Measurements from ENCODE around the gene FAM210A. TPM values are rescaled to one million over a fixed set of nuclear protein-coding genes. Genes with fewer than 3 reads are reported as not detected.

Gene FAM210A
- total and polyA plus RNA-seq, 2 experiments from 2014 or later: 17.2 to 17.9 TPM

GRCh38 chr18:13640266-13640860 lies 86.0 kb downstream of the FAM210A start (continued):
- TF ChIP-seq ZNF462 (CRISPR knock-in tag; IDR thresholded peaks at IDR 0.05): no peak
- no peak for TF ChIP-seq ZNF114 (CRISPR knock-in tag; IDR thresholded peaks at IDR 0.05)
- TF ChIP-seq ZNF331 (CRISPR knock-in tag; IDR thresholded peaks at IDR 0.05; ENCODE audit: low read depth): no peak
- TF ChIP-seq STAT1 (IDR thresholded peaks at IDR 0.05; ENCODE audit: unreplicated experiment): no peak

- H2AFZ ChIP-seq: no peak overlapping the region
- DNase-seq (ENCODE audit: low spot score): no peak
- H3F3A ChIP-seq (replicated peaks; ENCODE audit: low read depth): peaks cover 6% of the 10 kb centered on the region; the same call in 1 of the 2 replicates
- H3K4me2 ChIP-seq: no peak overlapping the region
- H3K9me3 Mint-ChIP-seq: peaks cover 4% of the 10 kb centered on the region
- H3K27me3 ChIP-seq (ENCODE audit: insufficient read depth): peaks cover 18% of the 10 kb centered on the region; the same call in 1 of the 2 replicates
- H3K27me3 Mint-ChIP-seq (ENCODE audit: insufficient read depth, low read depth, poor library complexity): peaks cover 2% of the 10 kb centered on the region
- no peak overlapping the region for H3K27ac Mint-ChIP-seq
- no peak for ATAC-seq
- H3K4me3 Mint-ChIP-seq: no peak overlapping the region
- H3K79me2 ChIP-seq (replicated peaks; ENCODE audit: insufficient read depth): no peaks in the 10 kb centered on the region
- H3K9me2 ChIP-seq (ENCODE audit: insufficient read depth): no peaks in the 10 kb centered on the region
- H4K20me1 ChIP-seq (replicated peaks; ENCODE audit: insufficient read depth): no peaks in the 10 kb centered on the region
- H3K27ac ChIP-seq (ENCODE audit: low read depth): no peak overlapping the region
- no peaks in the 10 kb centered on the region for H3K36me3 ChIP-seq (ENCODE audit: insufficient read depth)
- peaks cover 5% of the 10 kb centered on the region for H3K4me1 ChIP-seq (ENCODE audit: insufficient read depth)
- peaks cover 6% of the 10 kb centered on the region; the same call in 2 of the 3 replicates for H3K4me1 Mint-ChIP-seq
- H3K36me3 Mint-ChIP-seq (ENCODE audit: low read depth): peaks cover under 1% of the 10 kb centered on the region; the same call in 1 of the 3 replicates
- no peak overlapping the region for H3K4me3 ChIP-seq
- TF ChIP-seq STAT1 (IDR thresholded peaks at IDR 0.05; ENCODE audit: unreplicated experiment) (no peak), REST (IDR thresholded peaks at IDR 0.05; ENCODE audit: unreplicated experiment) (no peak), JUNB (IDR thresholded peaks at IDR 0.05; ENCODE audit: unreplicated experiment) (no peak), ZNF331 (CRISPR knock-in tag; IDR thresholded peaks at IDR 0.05; ENCODE audit: low read depth) (no peak), EZH2phosphoT487 (IDR thresholded peaks at IDR 0.05; ENCODE audit: unreplicated experiment) (no peak)
These were observed 87.4 kb downstream of the FAM210A start for GRCh38 chr18:13638719-13639595.

Data from GM23338 (cell line).